Measurements from ENCODE around the gene NTM. TPM values are rescaled to one million over a fixed set of nuclear protein-coding genes. Genes with fewer than 3 reads are reported as not detected.

The NTM gene
- polyA plus RNA-seq, 1 donor (not counting 4 experiments of a cell fraction or from before 2014, with no cell fraction given) = 47.9 TPM

DNA sequence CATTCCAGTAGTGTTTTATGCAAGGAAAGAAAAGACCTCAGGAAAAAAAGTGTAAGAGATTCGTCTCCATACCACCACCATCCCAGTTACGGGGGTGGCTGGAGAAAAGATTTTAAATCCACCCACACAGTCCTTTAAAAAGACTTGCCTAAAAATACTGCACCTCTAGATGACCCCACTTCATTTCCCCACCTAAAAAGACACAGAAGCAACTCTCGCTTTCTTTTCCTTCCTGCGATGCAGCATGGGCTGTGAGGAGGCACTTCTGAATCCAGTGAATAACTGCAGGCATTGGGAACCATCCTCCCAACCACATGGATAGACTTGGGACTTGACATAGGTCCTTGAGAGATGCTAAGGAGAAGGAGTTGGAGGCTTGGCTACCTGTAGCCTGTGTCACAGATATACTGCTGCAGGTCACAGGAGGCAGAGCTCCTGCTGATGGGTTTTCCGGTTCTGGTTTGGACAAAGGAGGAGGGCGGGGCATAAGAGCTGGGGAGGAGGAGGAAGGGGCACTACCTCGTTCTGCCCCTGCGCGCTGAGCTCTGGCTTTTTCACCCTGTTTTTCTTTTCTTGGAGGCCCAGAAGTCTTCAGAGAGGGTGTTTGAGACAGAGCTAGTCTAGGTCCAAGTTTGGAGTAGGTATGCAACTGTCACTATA lies 285.9 kb downstream of the NTM start:
- Histone ChIP-seq H2AFZ (ENCODE audit: control insufficient read depth, low read length) (no peak overlapping the region), H3K4me1 (ENCODE audit: control insufficient read depth, extremely low read depth, insufficient read depth, low read length) (no peaks in the 10 kb centered on the region), H4K20me1 (ENCODE audit: control insufficient read depth, extremely low read depth, insufficient read depth, low read length) (no peaks in the 10 kb centered on the region), H3K9me3 (ENCODE audit: control insufficient read depth, low read depth, low read length) (no peaks in the 10 kb centered on the region), H3K27ac (ENCODE audit: control insufficient read depth, insufficient read depth, low read length) (no peak overlapping the region), H3K9me1 (ENCODE audit: control insufficient read depth, extremely low read depth, insufficient read depth, low read length) (no peaks in the 10 kb centered on the region), H3K36me3 (ENCODE audit: control insufficient read depth in 2 of 2, extremely low read depth in 1 of 2, insufficient read depth in 2 of 2, low read length in 2 of 2) (no peaks in the 10 kb centered on the region), H3K4me3 (ENCODE audit: control insufficient read depth in 2 of 3, extremely low read depth in 1 of 3, insufficient read depth in 2 of 3, low read depth in 1 of 3, low read length in 3 of 3) (no peak overlapping the region), H3K9ac (ENCODE audit: control insufficient read depth, extremely low read depth, insufficient read depth, low read length) (no peak overlapping the region), H3K27me3 (ENCODE audit: control insufficient read depth, extremely low read depth, insufficient read depth, low read length) (no peaks in the 10 kb centered on the region), H3K79me2 (ENCODE audit: control insufficient read depth, insufficient read depth, low read length) (no peaks in the 10 kb centered on the region), H3K4me2 (ENCODE audit: control insufficient read depth, extremely low read depth, insufficient read depth, low read depth, low read length) (no peak overlapping the region)
- FAIRE-seq (no peak), DNase-seq (ENCODE audit: low read depth, low spot score) (no peak)
- dilution Hi-C loops (cut with MboI; ENCODE audit: extremely low pct_ligation_motif_present, low sequenced_read_pairs) = loop anchor here (25.0 kb wide), 1 partner anchor 594 kb away; no protein-coding TSS in a partner anchor
- TF ChIP-seq EZH2 (IDR thresholded peaks at IDR 0.05; ENCODE audit: low read length) = no peak
- TF ChIP-seq, protein P1, sequence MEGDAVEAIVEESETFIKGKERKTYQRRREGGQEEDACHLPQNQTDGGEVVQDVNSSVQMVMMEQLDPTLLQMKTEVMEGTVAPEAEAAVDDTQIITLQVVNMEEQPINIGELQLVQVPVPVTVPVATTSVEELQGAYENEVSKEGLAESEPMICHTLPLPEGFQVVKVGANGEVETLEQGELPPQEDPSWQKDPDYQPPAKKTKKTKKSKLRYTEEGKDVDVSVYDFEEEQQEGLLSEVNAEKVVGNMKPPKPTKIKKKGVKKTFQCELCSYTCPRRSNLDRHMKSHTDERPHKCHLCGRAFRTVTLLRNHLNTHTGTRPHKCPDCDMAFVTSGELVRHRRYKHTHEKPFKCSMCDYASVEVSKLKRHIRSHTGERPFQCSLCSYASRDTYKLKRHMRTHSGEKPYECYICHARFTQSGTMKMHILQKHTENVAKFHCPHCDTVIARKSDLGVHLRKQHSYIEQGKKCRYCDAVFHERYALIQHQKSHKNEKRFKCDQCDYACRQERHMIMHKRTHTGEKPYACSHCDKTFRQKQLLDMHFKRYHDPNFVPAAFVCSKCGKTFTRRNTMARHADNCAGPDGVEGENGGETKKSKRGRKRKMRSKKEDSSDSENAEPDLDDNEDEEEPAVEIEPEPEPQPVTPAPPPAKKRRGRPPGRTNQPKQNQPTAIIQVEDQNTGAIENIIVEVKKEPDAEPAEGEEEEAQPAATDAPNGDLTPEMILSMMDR (optimal IDR thresholded peaks at IDR 0.05 in 1 of 3, IDR thresholded peaks at IDR 0.05 in 1 of 3, conservative IDR thresholded peaks at IDR 0.05 in 1 of 3; ENCODE audit: extremely low read depth in 1 of 3, insufficient read depth in 2 of 3, low read length in 3 of 3) = no peak

DNA sequence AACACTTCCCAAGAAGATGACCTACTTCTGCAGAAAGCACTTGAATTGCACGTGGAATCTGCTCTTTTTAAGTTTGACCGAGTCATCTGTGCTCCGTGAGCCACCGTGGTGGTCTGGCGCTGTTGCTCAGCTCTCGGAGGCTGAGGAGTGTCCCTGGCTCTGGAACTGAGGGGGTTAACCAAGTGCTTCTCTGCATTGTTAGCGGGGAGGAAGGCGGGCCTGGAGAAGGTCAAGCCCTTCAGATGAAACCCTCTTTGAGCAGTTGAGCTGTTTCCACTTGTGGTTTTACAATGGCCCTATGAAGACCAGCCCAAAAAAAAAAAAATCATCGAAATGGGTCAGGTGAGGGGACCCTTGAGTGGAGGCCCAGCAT lies 286.4 kb downstream of the NTM start:
- no peaks in the 10 kb centered on the region for H3K27me3 ChIP-seq (ENCODE audit: control insufficient read depth, extremely low read depth, insufficient read depth, low read length)

More for the DNA sequence above, 286.4 kb downstream of the NTM start:
- Histone ChIP-seq H3K79me2 (ENCODE audit: control insufficient read depth, insufficient read depth, low read length) (no peaks in the 10 kb centered on the region), H3K9me3 (ENCODE audit: control insufficient read depth, low read depth, low read length) (no peaks in the 10 kb centered on the region), H2AFZ (ENCODE audit: control insufficient read depth, low read length) (no peak overlapping the region), H3K4me1 (ENCODE audit: control insufficient read depth, extremely low read depth, insufficient read depth, low read length) (no peaks in the 10 kb centered on the region), H3K4me3 (ENCODE audit: control insufficient read depth in 2 of 3, extremely low read depth in 1 of 3, insufficient read depth in 2 of 3, low read depth in 1 of 3, low read length in 3 of 3) (no peak overlapping the region), H3K27ac (ENCODE audit: control insufficient read depth, insufficient read depth, low read length) (no peak overlapping the region), H3K9me1 (ENCODE audit: control insufficient read depth, extremely low read depth, insufficient read depth, low read length) (no peaks in the 10 kb centered on the region), H3K4me2 (ENCODE audit: control insufficient read depth, extremely low read depth, insufficient read depth, low read depth, low read length) (no peak overlapping the region), H3K9ac (ENCODE audit: control insufficient read depth, extremely low read depth, insufficient read depth, low read length) (no peak overlapping the region), H3K36me3 (ENCODE audit: control insufficient read depth in 2 of 2, extremely low read depth in 1 of 2, insufficient read depth in 2 of 2, low read length in 2 of 2) (no peaks in the 10 kb centered on the region), H4K20me1 (ENCODE audit: control insufficient read depth, extremely low read depth, insufficient read depth, low read length) (no peaks in the 10 kb centered on the region)
- DNase-seq (ENCODE audit: low read depth, low spot score) (no peak), FAIRE-seq (no peak)
- TF ChIP-seq, protein P1 (optimal IDR thresholded peaks at IDR 0.05 in 1 of 3, IDR thresholded peaks at IDR 0.05 in 1 of 3, conservative IDR thresholded peaks at IDR 0.05 in 1 of 3; ENCODE audit: extremely low read depth in 1 of 3, insufficient read depth in 2 of 3, low read length in 3 of 3) = no peak
- no peak for TF ChIP-seq EZH2 (IDR thresholded peaks at IDR 0.05; ENCODE audit: low read length)
- dilution Hi-C loops (cut with MboI; ENCODE audit: extremely low pct_ligation_motif_present, low sequenced_read_pairs) = loop anchor here (25.0 kb wide), 1 partner anchor 595 kb away; no protein-coding TSS in a partner anchor
